Ovary (tissue), 10 donors: ENCODE results near the gene WDR7. TPM values are rescaled to one million over a fixed set of nuclear protein-coding genes. Genes with fewer than 3 reads are reported as not detected.

Source experiments
- DNase-seq, 5 donors: peaks; one replicate each; pipeline ENCODE4 v3.0.0-alpha.2; 2019 to 2020
- H3K27ac ChIP-seq, 2 donors: fragments of 200-600 bp; one replicate each; pipeline versions ENCODE4 v1.5.1 to v1.8.0; 2019 to 2022
- H3K27me3 ChIP-seq: fragments of 200-600 bp; one replicate; pipeline ENCODE4 v1.8.0; 2022
- H3K36me3 ChIP-seq: fragments of 200-600 bp; sonication (generic); one replicate; pipeline ENCODE4 v1.5.1; 2019
- H3K4me1 ChIP-seq: one replicate; pipeline ENCODE4 v1.8.1; 2013; ENCODE audit warnings: mild to moderate bottlenecking, moderate library complexity; ENCODE audit not compliant: insufficient read depth
- H3K4me3 ChIP-seq: fragments of 200-600 bp; sonication (generic); one replicate; pipeline ENCODE4 v1.5.1; 2017
- H3K9me3 ChIP-seq, 2 donors: fragments of 200-600 bp in 1 of 2; sonication (generic) in 1 of 2; one replicate each; pipeline versions ENCODE4 v1.5.1 to v1.8.1; 2013 to 2019; ENCODE audit warnings: mild to moderate bottlenecking in 1 of 2, moderate library complexity in 1 of 2
- CTCF ChIP-seq, 3 donors: fragments of 450-650 bp in 2 of 3; fragments of 200-600 bp in 1 of 3; IDR thresholded peaks; one replicate each; pipeline versions ENCODE4 v1.5.1 to v1.8.0; 2016 to 2022; ENCODE audit warnings: antibody characterized with exemption in 3 of 3, mild to moderate bottlenecking in 1 of 3
- EP300 ChIP-seq: sonication (generic); formaldehyde crosslinking; IDR thresholded peaks from one replicate; pipeline ENCODE4 v1.6.1; 2017; ENCODE audit warnings: antibody characterized with exemption
- POLR2A ChIP-seq: fragments of 450-650 bp; IDR thresholded peaks from one replicate; pipeline ENCODE4 v1.6.1; 2017; ENCODE audit warnings: antibody characterized with exemption, mild to moderate bottlenecking, moderate library complexity
- WGBS, 3 donors: extraction: QIAGEN DNeasy Blood & Tissue Kit in 1 of 3; methylation state at CpG; one replicate each; pipeline versions ENCODE4 v1.1.5 to v1.1.7; 2013 to 2017; 5-methylcytosine and 5-hydroxymethylcytosine counted together
- intact Hi-C, 4 donors: fragments of 100-400 bp; cut with DNase I; formaldehyde crosslinking; loops; one replicate each; pipeline versions ENCODE4 v1.11.0 to v1.15.1; 2022 to 2023
- long read RNA-seq, 3 donors: library from polyadenylated mRNA in 2 of 3; unstranded in 2 of 3; transcript quantifications; one replicate each; pipeline ENCODE4 v2.0.0 and lab custom pipeline, GENCODE V29; 2021 to 2026
- polyA plus RNA-seq, 2 donors: library from polyadenylated mRNA; stranded (reverse); fragments of 200-250 nt in 1 of 2; fragments of 350-450 nt in 1 of 2; fragmentation: Illumina TruSeq in 1 of 2; extraction: RNeasy Lipid Tissue Mini Kit (QIAGEN cat#74804) in 1 of 2; gene quantifications; one replicate each; pipeline ENCODE4 v1.2.3, GENCODE V29; 2013 to 2014
- total RNA-seq, 7 donors: library from RNA; depleted of rRNA in 2 of 7; stranded (reverse); fragments of >200 nt in 2 of 7; fragmentation: NEBNext Ultra II Directional in 3 of 7; extraction: Animal tissue kit (Norgen Biotek cat#: 25700) in 3 of 7; gene quantifications; one replicate each; pipeline versions ENCODE4 v1.1.0 to v1.2.4, GENCODE V29; 2016 to 2023
- donor health status: DM: no; HTN: no; CAD: no; lungs with moderate emphysema.
- donor health status: DM: no; HTN: no; CAD: no.
- donor health status: Bipolar disorder and iron deficiency.
- donor health status: DM: yes; HTN: yes; CAD: no.
- donor health status: DM: no; HTN: no; CAD: no.
- donor health status: DM: yes; HTN: yes; CAD: no.

The WDR7 gene
- total RNA-seq: 10 to 100 TPM; 21.9 to 29.1 (median 24.9) TPM
- 10 to 100 TPM in 1 of 2 donors, 1 to 10 TPM in 1; 4.8 to 13.5 TPM for polyA plus RNA-seq
- long read RNA-seq, donor 1, partial matches to known transcripts: 6 of 8 reads
- long read RNA-seq, donor 1, other reads (novel, unspliced or antisense): 2 of 8 reads
- long read RNA-seq, donor 2: 0 reads
- long read RNA-seq, donor 3, full-length matches to known transcripts: 2 of 8 reads
- long read RNA-seq, donor 3, partial matches to known transcripts: 5 of 8 reads
- long read RNA-seq, donor 3, other reads (novel, unspliced or antisense): 1 of 8 reads

- no peaks in the 10 kb centered on the region for H3K9me3 ChIP-seq
- WGBS, 3 donors: 0 to 1% (median 1%) methylated on average over 41 to 47 of the region's 47 CpGs
- H3K27ac ChIP-seq: peak within 1 kb of the TSS in 1 of 2 donors; percentile 53
- H3K27me3 ChIP-seq: no peaks in the 10 kb centered on the region
- no peaks in the 10 kb centered on the region for H3K36me3 ChIP-seq
- no peak for TF ChIP-seq EP300
- TF ChIP-seq CTCF (IDR thresholded peaks at IDR 0.05): no peak
- TF ChIP-seq POLR2A: no peak
- peak; percentile 93 to 96 (median 94) for DNase-seq
- intact Hi-C loops: no loop called here
- peaks cover 2% of the 10 kb centered on the region for H3K4me1 ChIP-seq
- peak within 1 kb of the TSS; percentile 89 for H3K4me3 ChIP-seq
These were observed at the start of gene WDR7 for GRCh38 chr18:56650944-56651770. Gene WDR7, plus strand, starts transcription at chr18:56651359. Its CDS starts 21,157 bp downstream, at chr18:56672516.

- no peaks in the 10 kb centered on the region for H3K4me1 ChIP-seq
- no peak overlapping the region for H3K4me3 ChIP-seq
- intact Hi-C loops: no loop called here
- no peaks in the 10 kb centered on the region for H3K9me3 ChIP-seq
- TF ChIP-seq EP300: no peak
- TF ChIP-seq CTCF (IDR thresholded peaks at IDR 0.05): no peak
- TF ChIP-seq POLR2A: no peak
- no peak for DNase-seq
- H3K27ac ChIP-seq: no peak overlapping the region
- WGBS, 3 donors: 83 to 94% (median 86%) methylated on average over 2 of the region's 2 CpGs
- no peaks in the 10 kb centered on the region for H3K36me3 ChIP-seq
- H3K27me3 ChIP-seq: no peaks in the 10 kb centered on the region
These were observed 44.5 kb upstream of the WDR7 start for GRCh38 chr18:56606618-56607017.

- DNase-seq: no peak
- Histone ChIP-seq H3K9me3 (no peaks in the 10 kb centered on the region), H3K27me3 (no peaks in the 10 kb centered on the region), H3K4me1 (no peaks in the 10 kb centered on the region), H3K36me3 (no peaks in the 10 kb centered on the region), H3K4me3 (no peak overlapping the region), H3K27ac (no peak overlapping the region)
- intact Hi-C loops: no loop called here
- WGBS, 3 donors: 65 to 80% (median 68%) methylated on average over 7 of the region's 7 CpGs
- TF ChIP-seq POLR2A: no peak
These were observed 35.2 kb upstream of the WDR7 start for GRCh38 chr18:56615738-56616520.

- intact Hi-C loops: no loop called here
- peaks cover 5% of the 10 kb centered on the region for H3K4me1 ChIP-seq
- no peak overlapping the region for H3K4me3 ChIP-seq
- H3K27me3 ChIP-seq: no peaks in the 10 kb centered on the region
- no peaks in the 10 kb centered on the region for H3K9me3 ChIP-seq
- H3K36me3 ChIP-seq: no peaks in the 10 kb centered on the region
- no peak overlapping the region for H3K27ac ChIP-seq
- TF ChIP-seq CTCF (IDR thresholded peaks at IDR 0.05): no peak
- no peak for TF ChIP-seq EP300
- no peak for TF ChIP-seq POLR2A
- 70 to 76% (median 73%) methylated on average over 2 of the region's 2 CpGs for WGBS, 3 donors
- DNase-seq: no peak
These were observed 23.2 kb upstream of the WDR7 start for GRCh38 chr18:56627991-56628390.
